Natural killer cell (primary cell): Measurements from ENCODE around the gene TCERG1L. TPM values are rescaled to one million over a fixed set of nuclear protein-coding genes. Genes with fewer than 3 reads are reported as not detected.

Source experiments
- ATAC-seq, 3 donors: fragments of 150-1000 bp in 2 of 3; fragments of 200-7000 bp in 1 of 3; cut with Tn5 transposase; 1 replicate in 1 of 3; 2 replicates in 2 of 3; pipeline ENCODE4 v1.10.0; 2021; ENCODE audit warnings: mild to moderate bottlenecking in 2 of 3, moderate library complexity in 2 of 3
- DNase-seq, 2 donors: peaks; one replicate each; pipeline versions ENCODE4 v3.0.0 to v3.0.0-alpha.2; 2013 to 2021; ENCODE audit warnings: mixed read lengths in 1 of 2
- H3K27ac ChIP-seq: one replicate; pipeline ENCODE4 v1.5.1; 2013; ENCODE audit warnings: mild to moderate bottlenecking, low read length
- H3K27me3 ChIP-seq: one replicate; pipeline ENCODE4 v1.6.1; 2013; ENCODE audit warnings: low read length; ENCODE audit not compliant: control insufficient read depth, insufficient read depth
- H3K36me3 ChIP-seq: one replicate; pipeline ENCODE4 v1.6.1; 2013; ENCODE audit warnings: low read length; ENCODE audit not compliant: control insufficient read depth, insufficient read depth
- H3K4me1 ChIP-seq: one replicate; pipeline ENCODE4 v1.6.1; 2013; ENCODE audit warnings: low read length; ENCODE audit not compliant: control insufficient read depth, insufficient read depth
- H3K4me3 ChIP-seq: one replicate; pipeline ENCODE4 v1.5.1; 2013; ENCODE audit warnings: low read length
- H3K9me3 ChIP-seq: one replicate; pipeline ENCODE4 v1.6.1; 2013; ENCODE audit warnings: low read length; ENCODE audit not compliant: control insufficient read depth, insufficient read depth
- H3K27ac Mint-ChIP-seq, 2 donors: one replicate each; pipeline ENCODE4 v1.8.0; 2022; ENCODE audit warnings: mild to moderate bottlenecking in 2 of 2, mixed read lengths in 2 of 2, moderate library complexity in 1 of 2
- H3K27me3 Mint-ChIP-seq, 2 donors: one replicate each; pipeline ENCODE4 v1.8.0; 2022; ENCODE audit warnings: low read depth in 2 of 2, mixed read lengths in 2 of 2
- H3K36me3 Mint-ChIP-seq: one replicate; pipeline ENCODE4 v1.8.0; 2022; ENCODE audit warnings: mixed read lengths
- H3K4me1 Mint-ChIP-seq, 2 donors: one replicate each; pipeline ENCODE4 v1.8.0; 2022; ENCODE audit warnings: mixed read lengths in 2 of 2
- H3K4me3 Mint-ChIP-seq: one replicate; pipeline ENCODE4 v1.8.0; 2022; ENCODE audit warnings: mild to moderate bottlenecking, moderate library complexity, mixed read lengths
- H3K9me3 Mint-ChIP-seq, 2 donors: one replicate each; pipeline ENCODE4 v1.8.0; 2022; ENCODE audit warnings: mixed read lengths in 2 of 2
- WGBS: methylation state at CpG from one replicate; pipeline ENCODE4 v1.1.7; 2013; ENCODE audit warnings: missing lambda C conversion rate; ENCODE audit not compliant: insufficient coverage; 5-methylcytosine and 5-hydroxymethylcytosine counted together
- intact Hi-C: fragments of 100-400 bp; cut with micrococcal nuclease; formaldehyde crosslinking; loops from one replicate; pipeline ENCODE4 v1.14.2; 2022
- total RNA-seq, 4 donors: library from RNA; stranded (reverse); fragments of 120-200 nt in 1 of 4; gene quantifications; one replicate each; pipeline versions ENCODE4 v1.2.3 to v1.2.4, GENCODE V29; 2013 to 2022
- TF ChIP-seq, protein P1 (sequence below): fragments of 200-600 bp; IDR thresholded peaks from one replicate; pipeline ENCODE4 v1.8.0; 2022; ENCODE audit warnings: antibody characterized with exemption

Gene TCERG1L
- total RNA-seq, 3 donors from 2014 or later (not counting 1 experiment from before 2014, with no cell fraction given), result 0.48 TPM; not detected in 2

DNA sequence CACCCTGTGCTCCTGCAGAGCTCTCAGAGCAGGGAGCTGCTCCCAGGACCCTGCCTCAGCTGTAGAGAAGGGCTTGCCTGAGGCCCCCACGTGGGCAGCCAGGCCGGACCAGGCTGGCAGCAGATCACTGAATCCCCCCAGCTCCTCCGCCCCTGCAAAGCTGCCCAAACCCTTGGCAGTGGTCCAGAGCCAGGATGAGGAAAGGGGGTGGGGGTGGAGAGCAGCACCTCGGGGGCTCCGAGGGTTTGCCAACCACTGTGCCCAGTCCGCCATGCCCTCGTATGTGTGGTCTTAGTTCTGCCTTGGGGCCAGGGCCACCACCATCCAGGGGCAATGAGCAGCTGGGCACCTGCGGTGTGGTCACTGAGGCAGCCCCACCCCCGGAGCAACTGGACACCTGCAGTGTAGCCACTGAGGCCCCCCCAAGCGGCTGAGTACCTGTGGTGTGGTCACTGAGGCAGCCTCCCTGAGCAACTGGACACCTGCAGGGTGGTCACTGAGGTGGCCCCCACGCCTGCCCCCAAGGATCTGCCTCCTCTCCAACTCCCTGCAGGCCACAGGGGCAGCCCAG, 90.8 kb downstream of the TCERG1L start:
- Histone ChIP-seq H3K36me3 (no peaks in the 10 kb centered on the region), H3K9me3 (no peaks in the 10 kb centered on the region), H3K4me3 (no peak overlapping the region), H3K27ac (no peak overlapping the region), H3K4me1 (no peaks in the 10 kb centered on the region), H3K27me3 (no peaks in the 10 kb centered on the region)
- intact Hi-C loops, result no loop called here
- TF ChIP-seq, protein P1, sequence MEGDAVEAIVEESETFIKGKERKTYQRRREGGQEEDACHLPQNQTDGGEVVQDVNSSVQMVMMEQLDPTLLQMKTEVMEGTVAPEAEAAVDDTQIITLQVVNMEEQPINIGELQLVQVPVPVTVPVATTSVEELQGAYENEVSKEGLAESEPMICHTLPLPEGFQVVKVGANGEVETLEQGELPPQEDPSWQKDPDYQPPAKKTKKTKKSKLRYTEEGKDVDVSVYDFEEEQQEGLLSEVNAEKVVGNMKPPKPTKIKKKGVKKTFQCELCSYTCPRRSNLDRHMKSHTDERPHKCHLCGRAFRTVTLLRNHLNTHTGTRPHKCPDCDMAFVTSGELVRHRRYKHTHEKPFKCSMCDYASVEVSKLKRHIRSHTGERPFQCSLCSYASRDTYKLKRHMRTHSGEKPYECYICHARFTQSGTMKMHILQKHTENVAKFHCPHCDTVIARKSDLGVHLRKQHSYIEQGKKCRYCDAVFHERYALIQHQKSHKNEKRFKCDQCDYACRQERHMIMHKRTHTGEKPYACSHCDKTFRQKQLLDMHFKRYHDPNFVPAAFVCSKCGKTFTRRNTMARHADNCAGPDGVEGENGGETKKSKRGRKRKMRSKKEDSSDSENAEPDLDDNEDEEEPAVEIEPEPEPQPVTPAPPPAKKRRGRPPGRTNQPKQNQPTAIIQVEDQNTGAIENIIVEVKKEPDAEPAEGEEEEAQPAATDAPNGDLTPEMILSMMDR, result no peak
- H3K36me3 Mint-ChIP-seq, result no peaks in the 10 kb centered on the region
- H3K9me3 Mint-ChIP-seq, result no peaks in the 10 kb centered on the region
- H3K4me3 Mint-ChIP-seq, result no peak overlapping the region
- H3K27ac Mint-ChIP-seq, result no peak overlapping the region
- no peaks in the 10 kb centered on the region for H3K4me1 Mint-ChIP-seq
- no peak for DNase-seq
- no peaks in the 10 kb centered on the region for H3K27me3 Mint-ChIP-seq
- WGBS, result 81% methylated on average over 11 of the region's 11 CpGs
- ATAC-seq, result no peak

DNA sequence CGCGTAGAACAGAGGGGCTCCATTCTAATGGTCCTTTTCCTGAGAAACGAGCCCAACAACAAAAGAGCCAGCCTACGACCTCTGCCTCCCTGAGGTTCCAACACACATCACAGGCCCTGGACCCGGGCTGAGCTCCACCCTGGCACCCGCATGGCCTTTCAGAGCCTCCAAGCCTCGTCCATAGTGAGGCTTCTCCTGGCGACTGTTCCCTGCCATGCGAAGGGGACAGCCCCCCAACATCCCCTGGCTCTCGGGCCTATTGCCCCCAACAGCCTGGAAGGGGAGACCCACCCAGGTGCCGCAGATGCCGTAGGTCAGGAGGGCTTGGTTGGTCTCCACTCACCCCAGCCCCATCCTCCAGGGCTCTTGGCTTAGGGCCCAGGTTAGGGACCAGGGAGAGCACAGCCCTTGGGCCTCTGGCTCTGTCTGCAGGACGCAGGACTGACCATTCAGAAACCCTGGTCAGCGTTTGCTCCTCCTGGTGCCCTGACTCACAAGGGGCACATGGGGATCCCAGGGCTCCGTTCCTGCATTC, 91.5 kb downstream of the TCERG1L start:
- intact Hi-C loops, result no loop called here

DNA sequence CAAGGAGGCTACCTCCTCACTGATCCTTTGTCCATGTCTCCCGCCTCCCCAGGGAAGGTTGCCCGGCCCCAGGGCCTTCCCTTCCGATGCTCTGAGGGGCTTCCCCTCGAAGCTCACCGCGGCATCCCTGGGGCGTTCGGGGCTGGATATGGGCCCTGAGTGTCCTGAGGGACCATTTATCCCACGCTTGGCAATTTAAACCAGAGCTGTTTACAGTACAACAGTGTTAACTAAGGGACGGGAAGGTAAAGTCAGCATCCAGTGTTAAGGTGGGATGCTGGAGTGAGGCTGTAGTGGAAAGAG, 92.0 kb downstream of the TCERG1L start:
- H3K36me3 Mint-ChIP-seq, result no peaks in the 10 kb centered on the region
- 91% methylated on average over 10 of the region's 10 CpGs for WGBS
- intact Hi-C loops, result no loop called here
- Histone ChIP-seq H3K27me3 (no peaks in the 10 kb centered on the region), H3K27ac (no peak overlapping the region), H3K36me3 (no peaks in the 10 kb centered on the region), H3K4me1 (no peaks in the 10 kb centered on the region), H3K9me3 (no peaks in the 10 kb centered on the region), H3K4me3 (no peak overlapping the region)
- TF ChIP-seq, protein P1, result no peak
- no peak for DNase-seq
- no peak overlapping the region for H3K4me3 Mint-ChIP-seq
- no peaks in the 10 kb centered on the region for H3K9me3 Mint-ChIP-seq
- no peaks in the 10 kb centered on the region for H3K4me1 Mint-ChIP-seq
- no peaks in the 10 kb centered on the region for H3K27me3 Mint-ChIP-seq
- H3K27ac Mint-ChIP-seq, result no peak overlapping the region
- ATAC-seq, result no peak

More for the DNA sequence above, 91.5 kb downstream of the TCERG1L start:
- no peak overlapping the region for H3K27ac Mint-ChIP-seq
- H3K27ac ChIP-seq, result no peak overlapping the region
- H3K9me3 ChIP-seq, result no peaks in the 10 kb centered on the region
- no peak for DNase-seq
- H3K9me3 Mint-ChIP-seq, result no peaks in the 10 kb centered on the region
- H3K4me1 ChIP-seq, result no peaks in the 10 kb centered on the region
- no peaks in the 10 kb centered on the region for H3K36me3 Mint-ChIP-seq
- H3K27me3 ChIP-seq, result no peaks in the 10 kb centered on the region
- TF ChIP-seq, protein P1, result no peak
- H3K4me3 ChIP-seq, result no peak overlapping the region
- no peak for ATAC-seq
- H3K4me3 Mint-ChIP-seq, result no peak overlapping the region
- H3K4me1 Mint-ChIP-seq, result no peaks in the 10 kb centered on the region
- H3K27me3 Mint-ChIP-seq, result no peaks in the 10 kb centered on the region
- WGBS, result 86% methylated on average over 15 of the region's 15 CpGs
- no peaks in the 10 kb centered on the region for H3K36me3 ChIP-seq
